Right kidney (tissue), 1 donor: ENCODE measurements around the gene CCDC187.
"Not testable (repeated sequence)": the region's sequence is repeated elsewhere in the genome, so short reads cannot be mapped to it uniquely, and the experiment has no call there.

Source experiments
- DNase-seq: peaks from one replicate; pipeline ENCODE4 v3.0.0-alpha.2; 2016

CCDC187 gene

GRCh38 chr9:136326761-136327303 is 22.9 kb upstream of the CCDC187 start:
- DNase-seq, result peak; percentile 72

- DNase-seq, result peak; percentile 81
Observed at GRCh38 chr9:136326061-136326760, 22.3 kb upstream of the CCDC187 start.

- no peak for DNase-seq
Observed at GRCh38 chr9:136325358-136325757, 21.5 kb upstream of the CCDC187 start.

GRCh38 chr9:136324501-136325300 is 20.8 kb upstream of the CCDC187 start:
- DNase-seq, result no peak

GRCh38 chr9:136323371-136323789 is 19.5 kb upstream of the CCDC187 start:
- no peak for DNase-seq

- no peak for DNase-seq
Observed at GRCh38 chr9:136322756-136323330, 18.9 kb upstream of the CCDC187 start.

- DNase-seq, result no peak
Observed at GRCh38 chr9:136321561-136321960, 17.7 kb upstream of the CCDC187 start.

- not testable (repeated sequence) for DNase-seq
Observed at GRCh38 chr9:136320972-136321371, 17.1 kb upstream of the CCDC187 start.

- DNase-seq, result not testable (repeated sequence)
Observed at GRCh38 chr9:136319955-136320354, 16.1 kb upstream of the CCDC187 start.

- DNase-seq, result not testable (repeated sequence)
Observed at GRCh38 chr9:136319244-136319643, 15.3 kb upstream of the CCDC187 start.

- no peak for DNase-seq
Observed at GRCh38 chr9:136318776-136319241, 14.9 kb upstream of the CCDC187 start.

GRCh38 chr9:136318111-136318775 is 14.3 kb upstream of the CCDC187 start:
- no peak for DNase-seq

- DNase-seq, result no peak
Observed at GRCh38 chr9:136317695-136318094, 13.8 kb upstream of the CCDC187 start.

GRCh38 chr9:136316896-136317676 is 13.2 kb upstream of the CCDC187 start:
- no peak for DNase-seq

GRCh38 chr9:136316271-136316751 is 12.4 kb upstream of the CCDC187 start:
- no peak for DNase-seq

- no peak for DNase-seq
Observed at GRCh38 chr9:136314944-136315343, 11.1 kb upstream of the CCDC187 start.

- no peak for DNase-seq
Observed at GRCh38 chr9:136314056-136314416, 10.1 kb upstream of the CCDC187 start.

GRCh38 chr9:136313111-136314055 is 9.5 kb upstream of the CCDC187 start:
- DNase-seq, result no peak

GRCh38 chr9:136312436-136312835 is 8.5 kb upstream of the CCDC187 start:
- no peak for DNase-seq

- no peak for DNase-seq
Observed at GRCh38 chr9:136312009-136312375, 8.1 kb upstream of the CCDC187 start.
